ENCODE measurements around the gene C3orf20.
A peak's percentile ranks its signal among the peaks of the same experiment; 100 is the strongest.

Gene C3orf20

GRCh38 chr3:14674841-14675240 lies at the start of gene C3orf20:
Gene C3orf20 (plus strand): TSS chr3:14675141. CDS start chr3:14682714, 7,573 bp downstream.
- DNase-seq (ENCODE audit: low read depth in 3 of 3) = no peak

GRCh38 chr3:14625443-14625842 lies 49.5 kb upstream of the C3orf20 start:
- no peak for DNase-seq (ENCODE audit: low read depth in 3 of 3)

- no peak for DNase-seq (ENCODE audit: low read depth in 3 of 3)
These were observed 47.1 kb upstream of the C3orf20 start for GRCh38 chr3:14627815-14628214.

- no peak for DNase-seq (ENCODE audit: low read depth in 3 of 3)
These were observed 46.5 kb upstream of the C3orf20 start for GRCh38 chr3:14628406-14628805.

GRCh38 chr3:14630404-14631100 lies 44.4 kb upstream of the C3orf20 start:
- no peak for DNase-seq (ENCODE audit: low read depth in 3 of 3)

GRCh38 chr3:14631101-14631497 lies 43.8 kb upstream of the C3orf20 start:
- DNase-seq (ENCODE audit: low read depth in 3 of 3) = no peak

- no peak for DNase-seq (ENCODE audit: low read depth in 3 of 3)
These were observed 43.1 kb upstream of the C3orf20 start for GRCh38 chr3:14631687-14632441.

- DNase-seq (ENCODE audit: low read depth in 3 of 3) = no peak
These were observed 42.5 kb upstream of the C3orf20 start for GRCh38 chr3:14632442-14632930.

- DNase-seq (ENCODE audit: low read depth in 3 of 3) = no peak
These were observed 41.5 kb upstream of the C3orf20 start for GRCh38 chr3:14633417-14633816.

- DNase-seq (ENCODE audit: low read depth in 3 of 3) = peak in 1 of 3 experiments; percentile 59
These were observed 41.0 kb upstream of the C3orf20 start for GRCh38 chr3:14633819-14634424.

- no peak for DNase-seq (ENCODE audit: low read depth in 3 of 3)
These were observed 40.1 kb upstream of the C3orf20 start for GRCh38 chr3:14634763-14635400.

GRCh38 chr3:14636496-14637087 lies 38.3 kb upstream of the C3orf20 start:
- no peak for DNase-seq (ENCODE audit: low read depth in 3 of 3)

GRCh38 chr3:14640157-14640562 lies 34.8 kb upstream of the C3orf20 start:
- no peak for DNase-seq (ENCODE audit: low read depth in 3 of 3)

- DNase-seq (ENCODE audit: low read depth in 3 of 3) = no peak
These were observed 34.2 kb upstream of the C3orf20 start for GRCh38 chr3:14640734-14641133.

- no peak for DNase-seq (ENCODE audit: low read depth in 3 of 3)
These were observed 33.6 kb upstream of the C3orf20 start for GRCh38 chr3:14641346-14641745.

GRCh38 chr3:14645453-14645852 lies 29.5 kb upstream of the C3orf20 start:
- DNase-seq (ENCODE audit: low read depth in 3 of 3) = no peak

GRCh38 chr3:14646131-14646573 lies 28.8 kb upstream of the C3orf20 start:
- no peak for DNase-seq (ENCODE audit: low read depth in 3 of 3)

- DNase-seq (ENCODE audit: low read depth in 3 of 3) = no peak
These were observed 28.1 kb upstream of the C3orf20 start for GRCh38 chr3:14646589-14647413.

GRCh38 chr3:14647976-14648955 lies 26.7 kb upstream of the C3orf20 start:
- no peak for DNase-seq (ENCODE audit: low read depth in 3 of 3)

GRCh38 chr3:14649466-14649865 lies 25.5 kb upstream of the C3orf20 start:
- no peak for DNase-seq (ENCODE audit: low read depth in 3 of 3)

Data from stimulated activated CD4-positive, alpha-beta T cell treated with anti-CD3 and anti-CD28 coated beads, TNF-alpha, amount 100 ng/mL, for 24 hours (primary cell).